GM20431 (cell line): ENCODE data around the gene ATG9B.

Experiments
- in situ Hi-C: fragments of 300-500 bp; cut with MseI, MboI; formaldehyde crosslinking; loops from one replicate; pipeline ENCODE4 v1.15.0; 2020; ENCODE audit warnings: low sequenced_read_pairs; ENCODE audit not compliant: unreplicated experiment

Gene ATG9B

DNA sequence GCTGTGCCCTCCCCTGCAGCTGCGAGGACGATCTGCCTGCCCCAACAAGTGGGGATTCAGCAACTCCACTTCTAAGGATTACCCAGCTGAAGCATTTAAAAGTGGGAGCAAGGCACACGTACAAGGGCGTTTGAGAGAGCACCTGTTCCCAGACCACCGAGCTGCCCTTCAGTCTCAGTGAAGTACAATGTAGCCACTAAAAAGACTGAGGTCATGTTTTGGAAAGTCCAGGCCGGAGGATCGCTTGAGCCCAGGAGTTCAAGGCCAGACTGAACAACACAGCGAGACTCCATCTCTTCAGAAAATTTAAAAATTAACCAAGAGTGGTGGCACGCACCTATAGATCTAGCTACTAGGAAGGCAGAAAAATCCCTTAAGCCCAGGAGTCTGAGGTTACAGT is 18.7 kb downstream of the ATG9B start:
- in situ Hi-C loops: no loop called here

DNA sequence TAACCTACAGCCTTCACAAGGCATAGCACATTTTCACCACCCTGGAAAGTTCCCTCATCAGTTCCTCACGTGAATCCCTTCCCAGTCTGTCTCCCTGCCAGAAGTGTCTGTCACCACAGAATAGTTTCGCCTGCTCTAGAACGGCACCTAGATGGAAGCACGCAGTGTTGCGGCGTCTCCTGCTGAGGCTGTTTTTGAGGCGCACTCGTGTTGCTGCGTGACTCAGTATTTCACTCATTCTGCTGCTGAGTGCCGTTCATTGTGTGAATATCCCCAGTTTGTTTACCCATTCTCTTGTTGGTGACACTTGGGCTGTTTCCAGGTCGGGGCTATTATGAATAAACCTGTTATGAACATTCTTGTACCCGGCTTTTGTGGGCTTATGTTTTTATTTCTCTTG is 20.7 kb downstream of the ATG9B start:
- in situ Hi-C loops: no loop called here

DNA sequence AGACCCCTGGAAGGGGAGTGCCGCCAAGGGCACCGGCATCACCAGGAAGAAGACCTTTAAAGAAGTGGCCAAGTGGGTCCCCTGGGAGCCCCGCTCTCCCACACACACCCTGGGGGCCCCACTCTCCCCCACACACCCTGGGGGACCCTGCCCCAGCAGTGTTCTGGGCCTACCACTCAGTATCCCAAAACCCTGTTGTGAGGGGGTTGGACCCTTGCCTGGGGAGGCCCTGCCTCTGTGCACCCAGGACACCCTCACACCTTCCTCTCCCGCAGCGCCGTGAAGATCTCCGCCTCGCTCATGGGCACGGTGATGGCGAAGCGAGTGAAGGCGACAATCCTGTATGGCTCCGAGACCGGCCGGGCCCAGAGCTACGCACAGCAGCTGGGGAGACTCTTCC is 22.7 kb downstream of the ATG9B start:
- in situ Hi-C loops: no loop called here

DNA sequence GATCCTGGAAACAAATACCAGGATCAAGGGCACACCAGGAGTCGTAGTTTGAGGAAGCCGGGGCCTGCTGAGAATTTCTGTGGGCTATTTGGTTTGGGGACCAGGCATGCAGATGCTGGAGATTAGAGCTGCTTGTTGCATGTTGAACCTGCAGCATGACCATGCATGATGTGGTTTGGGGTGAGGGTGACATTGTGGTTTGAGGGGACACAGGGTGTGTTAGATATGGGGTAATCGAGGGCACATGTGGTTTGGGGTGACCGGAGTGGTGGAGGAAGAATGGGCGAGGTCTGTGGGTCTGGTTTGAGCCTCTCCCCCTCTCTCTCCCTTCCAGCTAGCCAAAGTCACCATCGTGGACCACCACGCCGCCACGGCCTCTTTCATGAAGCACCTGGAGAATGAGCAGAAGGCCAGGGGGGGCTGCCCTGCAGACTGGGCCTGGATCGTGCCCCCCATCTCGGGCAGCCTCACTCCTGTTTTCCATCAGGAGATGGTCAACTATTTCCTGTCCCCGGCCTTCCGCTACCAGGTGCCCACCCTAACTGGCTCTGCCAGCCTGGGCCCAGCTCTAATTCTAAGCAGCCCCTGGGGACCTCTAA is 23.3 kb downstream of the ATG9B start:
- in situ Hi-C loops: no loop called here

DNA sequence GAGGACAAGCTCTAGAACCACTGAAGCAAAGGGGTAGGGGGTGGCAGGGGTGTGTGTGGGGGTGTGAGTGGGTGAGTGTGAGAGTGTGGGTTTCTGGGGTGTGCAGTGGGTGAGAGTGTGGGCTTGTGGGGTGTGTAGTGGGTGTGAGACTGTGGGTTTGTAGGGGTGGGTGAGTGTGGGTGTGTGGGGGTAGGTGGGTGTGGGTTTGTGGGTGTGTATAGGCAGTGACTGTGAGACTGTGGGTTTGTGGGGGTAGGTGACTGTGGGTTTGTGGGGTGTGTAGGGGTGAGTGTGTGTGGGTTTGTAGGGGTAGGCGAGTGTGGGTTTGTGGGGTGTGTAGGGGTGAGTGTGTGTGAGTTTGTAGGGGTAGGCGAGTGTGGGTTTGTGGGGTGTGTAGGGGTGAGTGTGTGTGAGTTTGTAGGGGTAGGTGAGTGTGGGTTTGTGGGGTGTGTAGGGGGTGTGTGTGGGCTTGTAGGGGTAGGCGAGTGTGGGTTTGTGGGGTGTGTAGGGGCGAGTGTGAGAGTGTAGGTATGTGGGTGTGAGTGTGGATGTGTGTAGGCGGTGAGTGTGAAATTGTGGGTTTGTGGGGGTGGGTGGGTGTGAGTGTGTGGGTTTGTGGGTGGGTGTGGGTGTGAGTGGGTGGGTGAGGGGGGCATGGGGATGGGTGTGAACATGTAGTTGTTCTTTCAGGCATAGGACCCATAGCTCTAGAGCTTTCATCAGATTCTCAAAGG is 24.6 kb downstream of the ATG9B start:
- in situ Hi-C loops: loop anchor here (25.0 kb wide), 1 partner anchor 212 kb away; no protein-coding TSS in a partner anchor

DNA sequence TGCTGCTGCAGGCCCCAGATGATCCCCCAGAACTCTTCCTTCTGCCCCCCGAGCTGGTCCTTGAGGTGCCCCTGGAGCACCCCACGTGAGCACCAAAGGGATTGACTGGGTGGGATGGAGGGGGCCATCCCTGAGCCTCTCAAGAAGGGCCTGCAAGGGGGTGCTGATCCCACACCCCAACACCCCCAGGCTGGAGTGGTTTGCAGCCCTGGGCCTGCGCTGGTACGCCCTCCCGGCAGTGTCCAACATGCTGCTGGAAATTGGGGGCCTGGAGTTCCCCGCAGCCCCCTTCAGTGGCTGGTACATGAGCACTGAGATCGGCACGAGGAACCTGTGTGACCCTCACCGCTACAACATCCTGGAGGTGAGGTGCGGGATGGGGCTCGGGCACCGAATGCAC is 25.3 kb downstream of the ATG9B start:
- in situ Hi-C loops: loop anchor here (25.0 kb wide), 1 partner anchor 212 kb away; no protein-coding TSS in a partner anchor

DNA sequence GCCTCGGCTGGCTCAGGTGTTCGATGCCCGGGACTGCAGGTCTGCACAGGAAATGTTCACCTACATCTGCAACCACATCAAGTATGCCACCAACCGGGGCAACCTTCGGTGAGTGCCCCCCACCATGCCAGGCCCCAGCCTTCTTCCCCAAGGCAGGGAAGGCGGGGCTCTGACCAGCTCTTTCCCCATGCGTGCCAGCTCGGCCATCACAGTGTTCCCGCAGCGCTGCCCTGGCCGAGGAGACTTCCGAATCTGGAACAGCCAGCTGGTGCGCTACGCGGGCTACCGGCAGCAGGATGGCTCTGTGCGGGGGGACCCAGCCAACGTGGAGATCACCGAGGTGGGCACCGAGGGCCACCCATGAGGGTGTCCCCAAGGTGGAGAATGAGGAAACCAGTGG is 26.0 kb downstream of the ATG9B start:
- in situ Hi-C loops: loop anchor here (25.0 kb wide), 1 partner anchor 211 kb away; no protein-coding TSS in a partner anchor

DNA sequence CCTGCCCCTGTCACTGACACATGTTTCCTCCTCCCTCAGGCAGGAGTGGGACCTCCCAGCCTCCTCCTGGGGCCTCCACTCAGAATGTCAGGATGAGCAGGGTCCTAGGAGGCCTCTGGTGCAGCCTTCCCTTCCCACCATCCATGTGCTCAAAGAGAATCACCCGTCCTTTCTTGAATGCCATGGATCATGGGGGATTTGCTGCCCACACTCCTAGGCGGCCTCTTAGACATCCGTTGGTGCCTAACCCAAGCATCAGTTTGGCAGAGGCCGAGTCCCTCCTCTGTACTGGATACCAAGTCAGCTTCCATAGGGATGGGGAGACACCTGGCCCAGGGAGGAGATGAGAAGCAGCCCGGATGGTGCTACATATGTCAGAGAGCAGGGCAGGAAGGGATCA is 26.5 kb downstream of the ATG9B start:
- in situ Hi-C loops: loop anchor here (25.0 kb wide), 1 partner anchor 211 kb away; no protein-coding TSS in a partner anchor

DNA sequence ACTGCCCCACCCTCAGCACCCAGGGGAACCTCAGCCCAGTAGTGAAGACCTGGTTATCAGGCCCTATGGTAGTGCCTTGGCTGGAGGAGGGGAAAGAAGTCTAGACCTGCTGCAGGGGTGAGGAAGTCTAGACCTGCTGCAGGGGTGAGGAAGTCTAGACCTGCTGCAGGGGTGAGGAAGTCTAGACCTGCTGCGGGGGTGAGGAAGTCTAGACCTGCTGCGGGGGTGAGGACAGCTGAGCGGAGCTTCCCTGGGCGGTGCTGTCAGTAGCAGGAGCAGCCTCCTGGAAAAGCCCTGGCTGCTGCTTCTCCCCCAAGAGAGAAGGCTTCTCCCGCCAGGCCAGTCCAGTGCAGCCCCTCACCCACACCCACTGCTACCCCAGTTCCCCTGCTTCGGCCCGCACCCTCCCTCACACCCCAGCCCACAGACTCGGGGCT is 27.2 kb downstream of the ATG9B start:
- in situ Hi-C loops: loop anchor here (25.0 kb wide), 1 partner anchor 210 kb away; no protein-coding TSS in a partner anchor

DNA sequence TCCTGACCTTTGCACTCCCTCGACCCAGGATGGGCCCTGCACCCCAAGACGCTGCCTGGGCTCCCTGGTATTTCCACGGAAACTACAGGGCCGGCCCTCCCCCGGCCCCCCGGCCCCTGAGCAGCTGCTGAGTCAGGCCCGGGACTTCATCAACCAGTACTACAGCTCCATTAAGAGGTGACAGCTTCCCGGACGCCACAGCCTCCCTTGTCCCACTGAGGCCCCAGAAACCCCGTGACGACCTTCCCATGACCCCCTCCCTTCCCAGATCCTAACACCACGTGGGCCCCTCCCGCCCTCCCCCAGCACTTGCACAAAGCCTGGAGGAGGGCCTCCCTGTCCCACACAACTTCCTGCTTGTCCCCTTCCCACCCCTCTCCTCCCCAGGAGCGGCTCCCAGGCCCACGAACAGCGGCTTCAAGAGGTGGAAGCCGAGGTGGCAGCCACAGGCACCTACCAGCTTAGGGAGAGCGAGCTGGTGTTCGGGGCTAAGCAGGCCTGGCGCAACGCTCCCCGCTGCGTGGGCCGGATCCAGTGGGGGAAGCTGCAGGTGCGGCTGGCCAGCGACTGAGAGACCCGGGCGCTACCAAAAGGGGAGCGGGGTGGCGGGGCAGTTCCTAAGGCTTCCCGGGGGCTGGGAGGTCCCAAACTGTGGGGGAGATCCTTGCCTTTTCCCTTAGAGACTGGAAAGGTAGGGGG is 27.8 kb downstream of the ATG9B start:
- in situ Hi-C loops: loop anchor here (25.0 kb wide), 1 partner anchor 209 kb away; no protein-coding TSS in a partner anchor

DNA sequence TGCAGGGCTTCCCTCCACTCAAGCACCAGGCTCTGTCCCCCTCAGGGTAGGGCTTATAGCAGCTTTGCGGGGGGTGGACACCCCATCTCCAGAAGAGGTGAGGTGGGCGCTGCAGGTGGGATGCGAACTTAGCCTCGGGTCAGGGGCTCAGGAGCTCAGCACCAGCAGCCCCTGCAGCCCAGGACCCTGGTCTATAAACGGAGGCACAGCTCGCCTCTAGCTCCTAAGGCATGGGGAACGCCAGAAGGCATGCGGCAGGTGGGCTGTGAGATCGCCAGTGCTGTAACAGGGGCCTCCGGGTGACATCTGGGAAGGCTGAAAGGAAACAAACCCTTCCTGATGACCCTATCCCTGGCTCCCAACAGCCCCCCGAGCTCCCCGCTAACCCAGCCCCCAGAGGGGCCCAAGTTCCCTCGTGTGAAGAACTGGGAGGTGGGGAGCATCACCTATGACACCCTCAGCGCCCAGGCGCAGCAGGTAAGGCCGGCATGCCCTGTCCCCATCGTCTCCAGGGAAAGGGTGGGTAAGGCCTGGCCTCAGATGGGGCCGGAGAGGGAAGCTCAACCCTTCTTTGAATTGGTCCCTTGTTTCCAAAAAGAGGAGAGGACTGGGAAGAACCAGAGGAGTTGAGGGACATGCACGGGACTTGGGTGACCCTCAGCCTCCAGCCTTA is 29.3 kb downstream of the ATG9B start:
- in situ Hi-C loops: loop anchor here (25.0 kb wide), 1 partner anchor 208 kb away; no protein-coding TSS in a partner anchor

DNA sequence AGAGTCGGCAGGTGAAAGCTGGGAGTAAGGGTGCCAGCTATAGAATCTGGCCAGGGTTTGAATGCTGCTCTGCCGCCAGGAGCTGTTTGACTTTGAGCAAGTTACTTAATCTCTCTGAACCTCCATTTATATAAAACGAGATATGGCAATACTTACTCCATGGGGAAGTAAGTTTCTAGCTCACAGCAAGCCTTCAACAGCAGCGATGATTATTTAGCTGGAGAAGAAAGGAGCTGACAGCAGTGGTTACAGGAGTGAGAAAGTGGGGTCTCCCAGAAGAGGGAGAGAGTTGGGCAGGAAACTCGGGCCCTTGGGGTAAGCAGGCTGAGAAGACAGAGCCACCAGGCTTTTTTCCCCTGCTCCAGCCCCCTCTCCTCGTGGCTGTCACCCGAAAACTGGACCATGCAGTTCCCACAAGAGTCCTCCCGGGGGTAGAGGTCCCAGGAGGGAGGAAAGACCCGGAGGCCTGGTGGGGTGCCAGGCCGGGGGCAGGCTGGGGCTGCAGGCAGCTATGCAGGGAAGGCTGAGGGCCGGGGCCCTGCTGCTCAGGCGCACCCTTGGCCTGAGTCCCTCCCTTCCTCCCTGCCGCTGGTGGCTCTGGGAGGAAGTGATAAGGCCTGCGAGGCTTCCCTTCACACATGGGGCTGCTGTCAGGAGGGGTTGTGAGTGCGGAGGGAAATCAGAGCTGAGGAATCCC is 30.0 kb downstream of the ATG9B start:
- in situ Hi-C loops: loop anchor here (25.0 kb wide), 1 partner anchor 207 kb away; no protein-coding TSS in a partner anchor

DNA sequence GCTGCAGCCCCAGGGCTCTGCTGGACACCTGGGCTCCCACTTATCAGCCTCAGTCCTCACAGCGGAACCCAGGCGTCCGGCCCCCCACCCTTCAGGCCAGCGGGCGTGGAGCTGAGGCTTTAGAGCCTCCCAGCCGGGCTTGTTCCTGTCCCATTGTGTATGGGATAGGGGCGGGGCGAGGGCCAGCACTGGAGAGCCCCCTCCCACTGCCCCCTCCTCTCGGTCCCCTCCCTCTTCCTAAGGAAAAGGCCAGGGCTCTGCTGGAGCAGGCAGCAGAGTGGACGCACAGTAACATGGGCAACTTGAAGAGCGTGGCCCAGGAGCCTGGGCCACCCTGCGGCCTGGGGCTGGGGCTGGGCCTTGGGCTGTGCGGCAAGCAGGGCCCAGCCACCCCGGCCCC is 30.8 kb downstream of the ATG9B start:
- in situ Hi-C loops: loop anchor here (25.0 kb wide), 1 partner anchor 206 kb away; no protein-coding TSS in a partner anchor

DNA sequence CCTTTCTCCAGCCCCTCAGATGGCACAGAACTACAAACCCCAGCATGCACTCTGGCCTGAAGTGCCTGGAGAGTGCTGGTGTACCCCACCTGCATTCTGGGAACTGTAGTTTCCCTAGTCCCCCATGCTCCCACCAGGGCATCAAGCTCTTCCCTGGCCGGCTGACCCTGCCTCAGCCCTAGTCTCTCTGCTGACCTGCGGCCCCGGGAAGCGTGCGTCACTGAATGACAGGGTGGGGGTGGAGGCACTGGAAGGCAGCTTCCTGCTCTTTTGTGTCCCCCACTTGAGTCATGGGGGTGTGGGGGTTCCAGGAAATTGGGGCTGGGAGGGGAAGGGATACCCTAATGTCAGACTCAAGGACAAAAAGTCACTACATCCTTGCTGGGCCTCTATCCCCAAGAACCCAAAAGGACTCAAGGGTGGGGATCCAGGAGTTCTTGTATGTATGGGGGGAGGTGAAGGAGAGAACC is 31.4 kb downstream of the ATG9B start:
- in situ Hi-C loops: loop anchor here (25.0 kb wide), 1 partner anchor 206 kb away; no protein-coding TSS in a partner anchor

DNA sequence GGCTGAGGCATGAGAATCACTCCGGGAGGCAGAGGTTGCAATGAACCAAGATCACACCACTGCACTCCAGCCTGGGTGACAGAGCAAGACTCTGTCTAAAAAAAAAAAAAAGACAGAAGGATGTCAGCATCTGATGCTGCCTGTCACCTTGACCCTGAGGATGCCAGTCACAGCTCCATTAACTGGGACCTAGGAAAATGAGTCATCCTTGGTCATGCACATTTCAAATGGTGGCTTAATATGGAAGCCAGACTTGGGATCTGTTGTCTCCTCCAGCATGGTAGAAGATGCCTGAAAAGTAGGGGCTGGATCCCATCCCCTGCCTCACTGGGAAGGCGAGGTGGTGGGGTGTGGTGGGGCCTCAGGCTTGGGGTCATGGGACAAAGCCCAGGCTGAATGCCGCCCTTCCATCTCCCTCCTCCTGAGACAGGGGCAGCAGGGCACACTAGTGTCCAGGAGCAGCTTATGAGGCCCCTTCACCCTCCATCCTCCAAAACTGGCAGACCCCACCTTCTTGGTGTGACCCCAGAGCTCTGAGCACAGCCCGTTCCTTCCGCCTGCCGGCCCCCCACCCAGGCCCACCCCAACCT is 32.1 kb downstream of the ATG9B start:
- in situ Hi-C loops: loop anchor here (25.0 kb wide), 1 partner anchor 205 kb away; no protein-coding TSS in a partner anchor

DNA sequence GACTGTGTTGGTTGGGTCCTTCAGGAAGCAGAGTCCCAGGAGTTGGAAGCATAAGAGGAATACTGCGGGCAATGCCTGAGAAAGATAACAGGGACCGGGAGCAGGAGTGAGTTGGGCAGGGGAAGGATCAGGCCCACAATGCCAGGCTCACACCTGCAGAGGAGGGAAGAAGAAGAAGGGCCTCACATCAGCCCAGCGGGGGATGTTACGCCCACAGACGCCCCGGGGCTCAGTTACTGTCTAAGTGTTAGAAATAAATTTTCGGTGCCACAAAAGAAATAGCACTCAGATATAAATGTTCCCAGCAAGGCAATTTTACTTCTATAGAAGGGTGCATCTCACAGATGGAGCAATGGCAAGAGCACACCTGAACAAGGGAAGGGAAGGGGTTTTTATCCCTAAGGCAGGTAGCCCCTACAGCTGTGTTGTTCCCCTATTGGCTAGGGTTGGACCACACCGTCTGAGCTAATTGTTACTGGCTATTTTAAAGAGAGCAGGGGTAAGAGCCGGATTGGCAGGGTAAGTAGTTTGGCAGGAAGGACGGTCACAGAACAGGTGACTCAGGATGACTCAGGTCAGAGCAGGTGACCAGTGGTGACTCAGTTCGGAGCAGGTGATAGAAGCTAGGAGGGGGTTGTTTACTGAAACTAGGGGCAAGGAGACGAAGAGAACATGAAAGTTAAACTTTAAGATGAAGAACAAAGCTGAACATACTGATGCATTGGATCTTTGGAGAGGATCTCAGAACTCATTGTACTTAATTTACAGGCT is 33.7 kb downstream of the ATG9B start, which contains the start of gene NOS3:
NOS3 (plus strand) TSS at position 602 of the 771 bp plus-strand sequence. CDS start 2,787 bp downstream, outside the sequence.
- in situ Hi-C loops: loop anchor here (25.0 kb wide), 1 partner anchor 203 kb away; no protein-coding TSS in a partner anchor

DNA sequence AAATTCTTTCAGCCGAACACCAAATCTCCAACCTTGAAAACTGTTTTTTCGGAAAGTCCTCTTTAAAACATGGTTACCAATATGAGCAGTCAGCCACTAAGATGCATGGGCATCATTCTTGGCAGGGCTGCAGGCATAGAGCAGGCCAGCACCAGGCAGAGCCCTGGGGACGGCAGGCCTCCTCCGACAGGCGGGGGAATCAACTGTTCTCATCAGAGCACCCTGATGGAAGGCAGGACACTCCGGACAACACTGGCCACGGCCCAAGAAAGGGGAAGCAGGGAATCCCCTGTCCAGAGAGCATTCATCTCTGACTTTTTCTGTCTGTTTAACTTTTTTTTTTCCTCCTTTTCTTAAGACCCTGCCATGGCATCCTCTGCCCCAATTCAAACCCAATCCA is 34.8 kb downstream of the ATG9B start:
- in situ Hi-C loops: loop anchor here (25.0 kb wide), 1 partner anchor 202 kb away; no protein-coding TSS in a partner anchor
